HG03460 (cell line): ENCODE results near the gene SMIM28.

Experiments used
- ATAC-seq: cut with Tn5 transposase; IDR thresholded peaks from one replicate; pipeline ENCODE4 v1.9.1; 2021; ENCODE audit not compliant: unreplicated experiment

Gene SMIM28

GRCh38 chr6:138427701-138428100, 50.0 kb downstream of the SMIM28 start:
- no peak for ATAC-seq

GRCh38 chr6:138428944-138429598, 51.4 kb downstream of the SMIM28 start:
- no peak for ATAC-seq

- no peak for ATAC-seq
These were observed 52.1 kb downstream of the SMIM28 start for GRCh38 chr6:138429761-138430160.

DNA sequence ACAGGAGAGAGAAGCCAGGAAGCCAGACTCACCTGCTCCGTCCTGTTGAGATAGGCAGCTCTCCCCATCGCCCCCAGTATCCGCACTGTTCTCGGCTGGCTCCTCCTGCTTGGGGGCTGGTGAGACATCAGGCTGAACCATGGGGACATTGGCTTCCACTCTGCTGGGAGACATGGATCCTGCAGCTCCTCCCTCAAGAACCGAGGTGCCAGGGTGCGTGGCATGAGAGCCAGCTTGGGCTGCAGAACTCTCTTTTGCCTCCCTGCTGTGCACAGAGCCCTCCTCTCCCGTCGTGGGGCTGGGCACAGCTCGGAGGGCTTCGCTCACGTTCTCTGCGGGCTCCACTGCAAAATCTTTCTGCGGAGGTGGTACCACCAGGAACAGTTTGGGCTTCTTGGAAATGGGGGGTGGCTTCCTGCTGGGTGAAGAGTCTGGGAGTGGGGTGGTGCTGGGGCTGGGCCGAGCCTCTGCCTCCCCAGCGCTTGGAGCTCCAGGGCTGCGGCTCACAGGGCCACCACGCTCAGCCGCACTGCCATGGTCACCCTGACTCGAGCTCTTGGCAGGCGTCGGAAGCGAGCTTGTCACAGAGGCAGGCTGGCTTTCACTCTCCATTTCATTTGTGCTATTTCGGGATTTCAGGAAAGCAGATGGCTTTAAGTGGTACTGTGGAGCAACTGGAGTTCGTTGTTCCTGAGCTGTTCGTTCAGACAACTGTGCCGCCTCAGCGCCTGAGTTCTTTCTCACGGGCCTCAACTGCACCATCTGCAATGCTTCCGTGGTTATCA, 52.8 kb downstream of the SMIM28 start:
- ATAC-seq = no peak

- ATAC-seq = no peak
These were observed 53.8 kb downstream of the SMIM28 start for GRCh38 chr6:138431256-138432062.

GRCh38 chr6:138432063-138432356, 54.3 kb downstream of the SMIM28 start:
- ATAC-seq = no peak
